ENCODE data around the gene PLCE1. TPM values are rescaled to one million over a fixed set of nuclear protein-coding genes. Genes with fewer than 3 reads are reported as not detected.

Gene PLCE1
- total RNA-seq, result 10 to 100 TPM; 22.5 to 28.1 TPM

GRCh38 chr10:93993782-93994437, at the start of gene PLCE1:
Gene PLCE1, plus strand, starts transcription at chr10:93993931. Its CDS starts 37,116 bp downstream, at chr10:94031047.
- H3K27ac ChIP-seq, result peak within 1 kb of the TSS; percentile 72 to 86
- no peaks in the 10 kb centered on the region for H3K27me3 ChIP-seq
- peaks cover 0 to 50% of the 10 kb centered on the region in 2 donors for H3K4me1 ChIP-seq
- no peaks in the 10 kb centered on the region for H3K36me3 ChIP-seq
- peak within 1 kb of the TSS; percentile 65 to 69 for H3K4me3 ChIP-seq
- no peak for DNase-seq (ENCODE audit: low spot score)
- no peaks in the 10 kb centered on the region for H3K9me3 ChIP-seq
- TF ChIP-seq CTCF (IDR thresholded peaks at IDR 0.05), result no peak

DNA sequence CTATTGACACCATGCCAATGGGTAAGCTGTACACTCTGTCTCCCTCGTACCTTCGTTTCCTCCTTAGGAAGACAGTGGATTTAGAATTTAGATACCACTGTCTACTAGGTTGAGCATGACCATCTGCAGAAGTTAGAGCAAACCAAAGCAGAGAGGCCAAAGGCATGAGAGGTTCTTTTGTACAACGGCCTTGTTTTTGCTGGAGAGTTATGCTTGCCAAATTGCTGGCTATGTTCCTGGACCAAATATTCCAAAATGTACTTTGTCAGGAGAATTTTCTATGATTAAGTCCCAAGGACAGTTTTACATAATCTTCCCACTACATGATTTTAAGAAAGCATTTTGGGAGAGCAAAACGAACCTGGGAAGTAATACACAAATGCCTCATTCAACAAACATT, 47.9 kb upstream of the PLCE1 start:
- no peak for TF ChIP-seq CTCF (IDR thresholded peaks at IDR 0.05)
- H3K4me3 ChIP-seq, result no peak overlapping the region
- no peaks in the 10 kb centered on the region for H3K9me3 ChIP-seq
- no peak for DNase-seq (ENCODE audit: low spot score)
- H3K4me1 ChIP-seq, result peaks cover 0 to 38% of the 10 kb centered on the region in 2 donors
- no peaks in the 10 kb centered on the region for H3K27me3 ChIP-seq
- peak overlapping the region; percentile 61 to 88 for H3K27ac ChIP-seq
- H3K36me3 ChIP-seq, result no peaks in the 10 kb centered on the region

DNA sequence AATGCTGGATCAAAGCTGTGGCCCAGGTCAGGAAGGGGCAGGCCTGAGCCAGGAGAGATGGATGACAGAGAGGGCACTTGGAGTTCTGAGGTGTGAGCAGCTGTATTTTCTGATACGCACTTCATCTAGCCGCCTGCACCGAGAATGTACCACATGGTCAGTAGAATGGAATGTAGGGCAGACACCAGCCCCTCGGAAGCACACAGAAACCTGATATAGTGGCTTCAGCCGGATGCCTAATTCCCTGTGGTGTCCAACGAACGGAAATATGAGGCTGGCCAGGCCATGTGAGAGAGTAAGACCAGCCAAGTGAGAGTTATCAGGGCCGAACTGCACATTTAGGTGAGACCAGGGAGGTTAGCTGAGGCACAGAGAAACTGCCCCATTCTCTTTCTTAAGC, 46.7 kb upstream of the PLCE1 start:
- Histone ChIP-seq H3K9me3 (no peaks in the 10 kb centered on the region), H3K27me3 (no peaks in the 10 kb centered on the region), H3K27ac (peak overlapping the region; percentile 61 to 88), H3K4me3 (no peak overlapping the region), H3K36me3 (no peaks in the 10 kb centered on the region), H3K4me1 (peaks cover 0 to 43% of the 10 kb centered on the region in 2 donors)
- DNase-seq (ENCODE audit: low spot score), result peak; percentile 77
- no peak for TF ChIP-seq CTCF (IDR thresholded peaks at IDR 0.05)

DNA sequence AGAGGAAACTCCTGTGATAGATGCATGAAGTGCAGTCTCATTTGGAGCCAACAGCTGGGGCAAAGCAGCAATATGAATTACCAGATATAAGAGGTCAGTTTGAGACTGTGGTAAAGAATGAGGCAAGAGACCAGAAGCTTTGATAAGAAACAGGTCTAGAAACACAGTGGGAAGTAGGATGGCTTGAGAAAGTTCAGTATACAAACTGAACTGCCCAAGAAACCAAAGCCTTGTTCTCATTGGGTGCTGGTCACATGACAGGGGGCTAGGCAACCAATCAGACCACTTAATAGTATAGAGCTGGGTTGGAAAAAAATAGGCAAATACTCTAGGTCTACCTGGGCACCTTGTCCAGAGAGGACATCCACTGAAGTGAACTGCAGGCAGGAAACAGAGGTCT, 46.2 kb upstream of the PLCE1 start:
- H3K4me3 ChIP-seq, result no peak overlapping the region
- no peak for TF ChIP-seq CTCF (IDR thresholded peaks at IDR 0.05)
- no peaks in the 10 kb centered on the region for H3K9me3 ChIP-seq
- peak overlapping the region; percentile 61 to 88 for H3K27ac ChIP-seq
- no peaks in the 10 kb centered on the region for H3K27me3 ChIP-seq
- peaks cover 0 to 46% of the 10 kb centered on the region in 2 donors for H3K4me1 ChIP-seq
- DNase-seq (ENCODE audit: low spot score), result no peak
- no peaks in the 10 kb centered on the region for H3K36me3 ChIP-seq

DNA sequence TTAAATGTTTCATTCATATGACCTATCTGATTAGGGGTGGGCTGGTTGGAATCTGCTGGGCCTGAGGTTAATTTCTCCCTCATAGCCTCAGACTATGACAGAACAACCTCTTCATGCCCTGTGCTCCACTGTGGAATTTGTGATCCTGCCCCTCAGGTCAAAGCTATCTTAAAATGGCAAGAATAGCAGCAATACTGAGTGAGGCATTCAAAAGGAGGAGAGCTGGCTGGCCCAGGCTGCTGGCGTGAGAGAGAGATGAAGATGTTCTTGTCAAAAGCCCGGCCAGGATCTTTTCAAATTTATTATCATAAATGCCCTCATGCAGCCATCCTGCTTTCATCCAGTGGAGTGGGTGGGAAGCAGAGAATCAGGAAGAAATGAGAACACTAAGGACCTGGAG, 41.8 kb upstream of the PLCE1 start:
- Histone ChIP-seq H3K9me3 (no peaks in the 10 kb centered on the region), H3K27ac (peak overlapping the region; percentile 33 to 88), H3K27me3 (no peaks in the 10 kb centered on the region), H3K4me3 (no peak overlapping the region), H3K4me1 (peaks cover 0 to 23% of the 10 kb centered on the region in 2 donors), H3K36me3 (no peaks in the 10 kb centered on the region)
- DNase-seq (ENCODE audit: low spot score), result no peak
- TF ChIP-seq CTCF (IDR thresholded peaks at IDR 0.05), result no peak

GRCh38 chr10:93954299-93954698, 39.4 kb upstream of the PLCE1 start:
- Histone ChIP-seq H3K27ac (peak overlapping the region in 1 of 2 donors; percentile 48), H3K36me3 (no peaks in the 10 kb centered on the region), H3K4me1 (peaks cover 0 to 12% of the 10 kb centered on the region in 2 donors), H3K4me3 (no peak overlapping the region), H3K9me3 (no peaks in the 10 kb centered on the region), H3K27me3 (no peaks in the 10 kb centered on the region)
- no peak for DNase-seq (ENCODE audit: low spot score)
- TF ChIP-seq CTCF (IDR thresholded peaks at IDR 0.05), result no peak

All from right atrium auricular region (tissue), 2 donors.